Sigmoid colon (tissue), 7 donors: ENCODE data around the gene GART. TPM values are rescaled to one million over a fixed set of nuclear protein-coding genes. Genes with fewer than 3 reads are reported as not detected.

Source experiments
- DNase-seq: peaks from one replicate; pipeline ENCODE4 v3.0.0-alpha.2; 2019
- H3K27ac ChIP-seq, 4 donors: fragments of 200-600 bp; sonication (generic); one replicate each; pipeline ENCODE4 v1.5.1; 2016 to 2019; ENCODE audit warnings: mild to moderate bottlenecking in 1 of 4
- H3K27me3 ChIP-seq, 3 donors: fragments of 200-600 bp; sonication (generic); one replicate each; pipeline ENCODE4 v1.5.1; 2019; ENCODE audit warnings: mild to moderate bottlenecking in 1 of 3
- H3K36me3 ChIP-seq, 4 donors: fragments of 200-600 bp; sonication (generic); one replicate each; pipeline ENCODE4 v1.5.1; 2016 to 2019
- H3K4me1 ChIP-seq, 4 donors: fragments of 200-600 bp; sonication (generic); one replicate each; pipeline ENCODE4 v1.5.1; 2017 to 2019
- H3K4me3 ChIP-seq, 4 donors: fragments of 200-600 bp; sonication (generic); one replicate each; pipeline ENCODE4 v1.5.1; 2017 to 2019; ENCODE audit warnings: mild to moderate bottlenecking in 2 of 4, moderate library complexity in 1 of 4
- H3K9me3 ChIP-seq, 4 donors: fragments of 200-600 bp in 3 of 4; sonication (generic) in 3 of 4; one replicate each; pipeline versions ENCODE4 v1.5.1 to v1.6.1; 2013 to 2019
- CTCF ChIP-seq, 4 experiments: fragments of 450-650 bp in 3 of 4; fragments of 200-600 bp in 1 of 4; IDR thresholded peaks; one replicate each; pipeline ENCODE4 v1.5.1; 2016 to 2019; ENCODE audit warnings: antibody characterized with exemption in 4 of 4, mild to moderate bottlenecking in 3 of 4, moderate library complexity in 2 of 4
- EP300 ChIP-seq, 4 donors: sonication (generic); formaldehyde crosslinking; IDR thresholded peaks; one replicate each; pipeline ENCODE4 v1.6.1; 2017; ENCODE audit warnings: antibody characterized with exemption in 4 of 4
- POLR2A ChIP-seq, 2 donors: fragments of 450-650 bp; IDR thresholded peaks; one replicate each; pipeline ENCODE4 v1.6.1; 2016; ENCODE audit warnings: antibody characterized with exemption in 2 of 2, mild to moderate bottlenecking in 2 of 2, moderate library complexity in 2 of 2
- POLR2AphosphoS5 ChIP-seq, 4 donors: sonication (generic); formaldehyde crosslinking; IDR thresholded peaks; one replicate each; pipeline ENCODE4 v1.6.1; 2017; ENCODE audit warnings: antibody characterized with exemption in 4 of 4
- WGBS, 2 donors: extraction: QIAGEN DNeasy Blood & Tissue Kit; methylation state at CpG; one replicate each; pipeline ENCODE4 v1.1.7; 2013; 5-methylcytosine and 5-hydroxymethylcytosine counted together
- intact Hi-C: fragments of 100-400 bp; cut with DNase I; formaldehyde crosslinking; loops from one replicate; pipeline ENCODE4 v1.15.1; 2023
- polyA plus RNA-seq, 3 donors: library from polyadenylated mRNA; stranded (reverse); fragments of 200-250 nt; gene quantifications; one replicate each; pipeline ENCODE4 v1.2.3, GENCODE V29; 2013
- total RNA-seq, 4 donors: library from RNA; depleted of rRNA; stranded (reverse); fragments of >200 nt; gene quantifications; one replicate each; pipeline ENCODE4 v1.1.0, GENCODE V29; 2016
- donor health status: healthy with polysubstance abuse.
- donor health status: Bipolar disorder and iron deficiency.
- donor health status: healthy.

GART gene
- total and polyA plus RNA-seq, 7 donors: 10.8 to 78.5 (median 53.2) TPM

DNA sequence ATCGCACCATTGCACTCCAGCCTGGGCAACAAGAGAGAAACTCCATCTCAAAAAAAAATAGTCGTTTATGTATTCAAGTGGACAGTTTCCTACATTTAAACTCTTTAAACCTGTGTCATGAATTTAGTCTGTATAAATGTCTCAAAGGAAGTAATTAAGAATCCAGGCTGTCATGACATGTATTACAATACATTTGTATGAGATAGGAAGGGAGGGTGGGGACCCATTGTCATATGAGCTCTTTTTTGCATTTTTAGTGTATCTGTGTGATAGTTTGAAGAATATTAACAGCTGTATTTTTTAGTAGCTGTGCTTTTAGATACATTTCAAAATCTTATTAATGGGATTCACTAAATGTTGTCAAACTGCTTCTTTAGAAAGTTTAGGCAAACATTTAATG, 26.5 kb upstream of the GART start:
- no peak for DNase-seq
- Histone ChIP-seq H3K27me3 (no peaks in the 10 kb centered on the region), H3K27ac (no peak overlapping the region), H3K4me1 (peaks cover 0 to 16% (median 12%) of the 10 kb centered on the region in 4 donors), H3K9me3 (no peaks in the 10 kb centered on the region), H3K36me3 (peaks cover 9 to 71% (median 20%) of the 10 kb centered on the region in 4 donors), H3K4me3 (no peak overlapping the region)
- no peak for TF ChIP-seq POLR2AphosphoS5 (IDR thresholded peaks at IDR 0.05)
- no peak for TF ChIP-seq EP300 (IDR thresholded peaks at IDR 0.05)
- no peak for TF ChIP-seq CTCF (IDR thresholded peaks at IDR 0.05)
- no peak for TF ChIP-seq POLR2A (IDR thresholded peaks at IDR 0.05)
- intact Hi-C loops: no loop called here
- WGBS, 2 donors: 80 to 89% methylated on average over 2 of the region's 2 CpGs

DNA sequence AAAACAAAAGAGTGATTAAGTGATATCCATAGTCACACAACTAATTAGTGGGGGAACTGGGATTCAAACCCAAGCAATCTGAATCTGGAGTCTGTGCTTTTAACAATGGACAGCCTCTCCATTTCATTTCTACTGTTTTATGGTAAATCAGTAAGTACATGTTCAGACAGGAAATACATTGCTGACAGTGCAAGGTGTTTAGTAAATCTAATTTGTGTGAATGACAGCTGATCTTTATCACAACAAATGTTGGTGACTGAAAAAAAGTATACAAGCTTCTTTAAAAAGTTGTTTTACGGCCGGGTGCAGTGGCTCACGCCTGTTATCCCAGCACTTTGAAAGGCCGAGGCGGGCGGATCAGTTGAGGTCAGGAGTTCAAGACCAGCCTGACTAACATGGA, 26.0 kb upstream of the GART start:
- H3K4me1 ChIP-seq: peaks cover 0 to 15% (median 9%) of the 10 kb centered on the region in 4 donors
- H3K27ac ChIP-seq: no peak overlapping the region
- DNase-seq: no peak
- H3K4me3 ChIP-seq: no peak overlapping the region
- WGBS, 2 donors: 56 to 70% methylated on average over 6 of the region's 6 CpGs
- H3K9me3 ChIP-seq: no peaks in the 10 kb centered on the region
- H3K27me3 ChIP-seq: no peaks in the 10 kb centered on the region
- intact Hi-C loops: no loop called here
- H3K36me3 ChIP-seq: peaks cover 8 to 72% (median 20%) of the 10 kb centered on the region in 4 donors
- no peak for TF ChIP-seq POLR2AphosphoS5 (IDR thresholded peaks at IDR 0.05)
- TF ChIP-seq POLR2A (IDR thresholded peaks at IDR 0.05): no peak
- TF ChIP-seq CTCF (IDR thresholded peaks at IDR 0.05): no peak
- TF ChIP-seq EP300 (IDR thresholded peaks at IDR 0.05): no peak

DNA sequence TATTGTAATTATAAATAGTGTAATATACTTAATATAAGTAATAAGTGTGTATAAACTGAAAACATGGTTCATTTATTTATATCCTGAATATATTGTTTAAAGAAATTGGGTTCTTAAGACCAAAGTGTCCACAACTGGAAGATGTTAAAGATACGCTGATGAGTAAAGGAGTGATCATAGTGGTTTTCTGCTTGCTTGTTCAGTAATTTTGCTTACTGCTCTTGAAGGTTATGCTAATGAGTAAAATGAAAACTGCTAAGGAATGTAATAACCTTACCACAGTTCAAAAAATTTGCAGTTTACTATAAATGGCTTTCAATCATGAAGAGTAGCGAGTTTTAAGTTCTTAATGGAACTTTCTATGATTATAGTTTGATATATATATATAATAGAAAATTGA, 24.6 kb upstream of the GART start:
- no peaks in the 10 kb centered on the region for H3K27me3 ChIP-seq
- no peaks in the 10 kb centered on the region for H3K9me3 ChIP-seq
- 91 to 93% methylated on average over 2 of the region's 2 CpGs for WGBS, 2 donors
- intact Hi-C loops: no loop called here
- H3K4me1 ChIP-seq: peaks cover 0 to 13% (median 0%) of the 10 kb centered on the region in 4 donors
- no peak overlapping the region for H3K27ac ChIP-seq
- TF ChIP-seq POLR2A (IDR thresholded peaks at IDR 0.05) (no peak), CTCF (IDR thresholded peaks at IDR 0.05) (no peak), POLR2AphosphoS5 (IDR thresholded peaks at IDR 0.05) (no peak), EP300 (IDR thresholded peaks at IDR 0.05) (no peak)
- DNase-seq: no peak
- peaks cover 8 to 73% (median 20%) of the 10 kb centered on the region in 4 donors for H3K36me3 ChIP-seq
- no peak overlapping the region for H3K4me3 ChIP-seq

DNA sequence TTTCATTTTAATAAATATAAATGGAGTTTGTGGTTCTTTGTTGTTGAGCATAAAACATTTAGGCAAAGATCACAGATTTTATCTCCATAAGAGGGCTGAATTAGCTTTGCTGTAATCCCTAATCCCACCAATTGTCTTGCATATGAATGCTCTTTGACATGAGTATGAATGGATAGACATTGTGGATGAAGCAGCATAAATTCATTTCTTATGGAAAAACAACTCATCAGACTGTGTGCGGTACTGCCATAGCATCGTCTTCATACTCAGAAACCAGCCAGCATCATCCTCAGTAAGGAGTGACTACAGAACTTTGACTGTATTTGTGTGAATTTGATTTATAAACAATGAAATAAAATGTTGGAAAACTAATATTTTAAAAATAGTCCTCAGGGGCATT, 20.5 kb upstream of the GART start:
- intact Hi-C loops: no loop called here
- TF ChIP-seq CTCF (IDR thresholded peaks at IDR 0.05) (no peak), POLR2AphosphoS5 (IDR thresholded peaks at IDR 0.05) (no peak), POLR2A (IDR thresholded peaks at IDR 0.05) (no peak), EP300 (IDR thresholded peaks at IDR 0.05) (no peak)
- WGBS, 2 donors: 99% methylated on average over 2 of the region's 2 CpGs
- Histone ChIP-seq H3K36me3 (peaks cover 12 to 74% (median 33%) of the 10 kb centered on the region in 4 donors), H3K9me3 (no peaks in the 10 kb centered on the region), H3K4me3 (no peak overlapping the region), H3K27ac (no peak overlapping the region), H3K27me3 (no peaks in the 10 kb centered on the region), H3K4me1 (peaks cover 0 to 39% (median 18%) of the 10 kb centered on the region in 4 donors)
- no peak for DNase-seq

GRCh38 chr21:33561373-33561772, 19.5 kb upstream of the GART start:
- Histone ChIP-seq H3K9me3 (no peaks in the 10 kb centered on the region), H3K4me1 (peaks cover 0 to 49% (median 23%) of the 10 kb centered on the region in 4 donors), H3K27me3 (no peaks in the 10 kb centered on the region), H3K4me3 (no peak overlapping the region), H3K27ac (no peak overlapping the region), H3K36me3 (peaks cover 15 to 79% (median 36%) of the 10 kb centered on the region in 4 donors)
- WGBS, 2 donors: 86 to 91% methylated on average over 2 of the region's 2 CpGs
- intact Hi-C loops: no loop called here
- TF ChIP-seq CTCF (IDR thresholded peaks at IDR 0.05) (no peak), POLR2A (IDR thresholded peaks at IDR 0.05) (no peak), EP300 (IDR thresholded peaks at IDR 0.05) (no peak), POLR2AphosphoS5 (IDR thresholded peaks at IDR 0.05) (no peak)
- DNase-seq: no peak
